IPS-20b (cell line): ENCODE measurements around the gene KRTAP9-9.
"Not testable (repeated sequence)": the region's sequence is repeated elsewhere in the genome, so short reads cannot be mapped to it uniquely, and the experiment has no call there.

Experiments used
- H3K27ac ChIP-seq: one replicate; pipeline ENCODE4 v1.5.1; 2013; ENCODE audit warnings: low read length
- H3K27me3 ChIP-seq: 2 replicates; pipeline ENCODE4 v1.6.1; 2013; ENCODE audit warnings: mild to moderate bottlenecking, low read length, inconsistent platforms; ENCODE audit not compliant: insufficient read depth
- H3K36me3 ChIP-seq: 2 replicates; pipeline ENCODE4 v1.6.1; 2013; ENCODE audit warnings: low read depth, mild to moderate bottlenecking, inconsistent platforms, low read length, moderate library complexity; ENCODE audit not compliant: insufficient read depth
- H3K4me1 ChIP-seq: 2 replicates; pipeline ENCODE4 v1.6.1; 2013; ENCODE audit warnings: mild to moderate bottlenecking, control low read depth, inconsistent platforms, low read length, moderate library complexity; ENCODE audit not compliant: insufficient read depth
- H3K4me3 ChIP-seq: 2 replicates; pipeline ENCODE4 v1.5.1; 2013; ENCODE audit warnings: mild to moderate bottlenecking, low read length, inconsistent platforms
- H3K9ac ChIP-seq: 2 replicates; pipeline ENCODE4 v1.6.1; 2013; ENCODE audit warnings: low read depth, mild to moderate bottlenecking, inconsistent platforms, low read length, moderate library complexity
- H3K9me3 ChIP-seq: 2 replicates; pipeline ENCODE4 v1.6.1; 2013; ENCODE audit warnings: mild to moderate bottlenecking, low read depth, low read length, inconsistent platforms; ENCODE audit not compliant: insufficient read depth

The KRTAP9-9 gene

DNA sequence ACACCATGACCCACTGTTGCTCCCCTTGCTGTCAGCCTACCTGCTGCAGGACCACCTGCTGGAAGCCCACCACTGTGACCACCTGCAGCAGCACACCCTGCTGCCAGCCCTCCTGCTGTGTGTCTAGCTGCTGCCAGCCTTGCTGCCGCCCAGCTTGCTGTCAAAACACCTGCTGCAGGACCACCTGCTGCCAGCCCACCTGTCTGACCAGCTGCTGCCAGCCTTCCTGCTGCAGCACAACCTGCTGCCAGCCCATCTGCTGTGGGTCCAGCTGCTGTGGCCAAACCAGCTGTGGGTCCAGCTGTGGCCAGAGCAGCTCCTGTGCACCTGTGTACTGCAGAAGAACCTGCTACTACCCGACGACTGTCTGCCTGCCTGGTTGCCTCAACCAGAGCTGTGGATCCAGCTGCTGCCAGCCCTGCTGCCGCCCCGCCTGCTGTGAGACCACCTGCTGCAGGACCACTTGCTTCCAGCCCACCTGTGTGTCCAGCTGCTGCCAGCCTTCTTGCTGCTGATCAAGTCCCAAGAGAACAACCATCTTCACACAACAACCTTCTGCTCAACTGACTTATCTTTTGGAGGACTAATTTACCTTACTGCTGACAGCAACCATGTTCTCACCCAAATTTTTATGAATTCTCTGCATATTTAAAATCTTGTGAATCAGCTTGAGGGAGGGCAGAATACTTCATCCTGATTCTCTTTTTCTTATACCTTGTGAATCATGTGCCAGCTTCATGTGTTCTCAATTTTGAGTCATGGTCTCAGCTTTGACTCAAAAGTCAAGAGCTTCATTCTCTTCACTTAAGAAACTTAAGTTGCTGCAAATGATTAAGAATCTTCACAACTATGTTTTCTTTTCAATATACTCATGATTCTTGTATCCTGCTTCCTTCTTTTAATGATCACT lies at the start of gene KRTAP9-9:
Gene KRTAP9-9 (plus strand): TSS at position 4 of the 910 bp plus-strand sequence.
- not testable (repeated sequence) for H3K27me3 ChIP-seq, H3K9me3 ChIP-seq, H3K27ac ChIP-seq, H3K4me1 ChIP-seq, H3K9ac ChIP-seq, H3K4me3 ChIP-seq, H3K36me3 ChIP-seq

DNA sequence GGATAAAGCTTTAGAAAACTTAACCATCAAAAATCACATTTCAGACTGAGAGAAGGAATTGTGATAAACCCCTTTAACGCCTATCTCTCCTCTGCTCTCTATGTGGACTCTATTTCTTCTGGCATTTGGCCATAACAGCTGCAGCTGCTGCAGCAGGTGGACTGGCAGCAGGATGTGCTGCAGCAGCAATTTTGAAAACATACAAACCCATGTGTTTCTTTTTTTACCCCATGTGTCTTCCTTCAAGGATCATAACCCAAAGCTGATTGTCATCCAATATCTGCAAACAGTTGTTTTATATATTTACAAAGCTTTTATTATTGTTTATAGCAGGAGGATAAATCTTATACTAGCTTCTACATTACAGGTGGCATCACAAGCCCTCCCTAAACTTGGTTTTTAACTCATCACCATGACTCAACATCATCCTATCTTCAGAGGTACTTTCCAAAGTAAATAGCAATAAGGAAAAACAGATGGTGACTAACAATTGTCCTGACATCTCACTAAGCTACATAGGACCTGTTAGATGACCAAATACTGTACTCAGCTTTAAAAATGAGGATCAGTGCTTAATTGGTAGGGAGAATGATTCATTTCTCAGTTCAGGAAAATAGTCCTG lies 43.2 kb upstream of the KRTAP9-9 start:
- Histone ChIP-seq H3K27ac (no peak overlapping the region), H3K27me3 (no peaks in the 10 kb centered on the region), H3K36me3 (no peaks in the 10 kb centered on the region), H3K4me3 (no peak overlapping the region), H3K9ac (no peak overlapping the region), H3K9me3 (peaks cover 4% of the 10 kb centered on the region; the same call in 1 of the 2 replicates), H3K4me1 (no peaks in the 10 kb centered on the region)

DNA sequence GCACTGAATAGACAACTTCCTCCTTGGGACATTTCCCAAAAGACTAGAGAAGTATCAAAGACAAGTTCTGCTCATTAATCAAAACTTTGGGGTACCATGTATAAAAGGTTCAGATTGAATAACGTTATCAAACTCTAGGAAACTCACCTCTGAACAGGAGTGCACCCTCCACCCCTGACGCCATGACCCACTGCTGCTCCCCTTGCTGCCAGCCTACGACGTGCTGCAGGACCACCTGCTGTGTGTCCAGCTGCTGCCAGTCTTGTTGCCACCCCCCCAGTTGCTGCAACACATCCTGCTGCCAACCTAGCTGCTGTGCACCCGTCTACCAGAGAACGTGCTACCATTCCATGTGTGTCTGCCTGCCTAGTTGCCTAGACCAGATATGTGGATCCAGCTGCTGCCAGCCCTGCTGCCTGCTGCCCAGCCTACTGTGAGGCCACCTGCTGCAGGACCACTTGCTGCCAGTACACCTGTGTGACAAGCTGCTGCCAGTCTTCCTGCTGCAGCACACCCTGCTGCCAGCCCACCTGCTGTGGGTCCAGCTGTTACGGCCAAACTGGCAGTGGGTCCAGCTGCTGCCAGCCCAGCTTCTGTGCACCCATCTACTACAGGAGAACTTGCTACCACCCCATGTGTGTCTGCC lies 42.5 kb upstream of the KRTAP9-9 start:
- no peaks in the 10 kb centered on the region for H3K36me3 ChIP-seq

DNA sequence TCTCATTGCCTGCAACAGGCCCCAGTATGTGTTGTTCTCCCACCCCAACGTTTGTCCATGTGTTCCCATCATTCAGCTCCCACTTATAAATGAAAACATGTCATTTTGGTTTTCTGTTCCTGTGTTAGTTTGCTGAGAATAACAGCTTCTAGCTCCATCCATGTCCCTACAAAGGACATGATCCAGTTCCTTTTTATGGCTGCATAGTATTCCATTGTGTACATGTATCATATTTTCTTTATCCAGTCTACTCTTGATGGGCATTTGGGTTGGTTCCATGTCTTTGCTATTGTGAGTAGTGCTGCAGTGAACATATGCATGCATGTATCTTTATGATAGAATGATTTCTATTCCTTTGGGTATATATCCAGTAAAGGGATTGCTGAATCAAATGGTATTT lies 39.5 kb upstream of the KRTAP9-9 start:
- no peaks in the 10 kb centered on the region for H3K4me1 ChIP-seq
- no peaks in the 10 kb centered on the region for H3K9me3 ChIP-seq
- no peak overlapping the region for H3K4me3 ChIP-seq
- no peak overlapping the region for H3K9ac ChIP-seq
- no peak overlapping the region for H3K27ac ChIP-seq
- H3K27me3 ChIP-seq, result no peaks in the 10 kb centered on the region
- no peaks in the 10 kb centered on the region for H3K36me3 ChIP-seq

More for the DNA sequence above, 42.5 kb upstream of the KRTAP9-9 start:
- Histone ChIP-seq H3K27ac (no peak overlapping the region), H3K27me3 (no peaks in the 10 kb centered on the region), H3K4me3 (no peak overlapping the region), H3K9me3 (no peaks in the 10 kb centered on the region), H3K9ac (no peak overlapping the region), H3K4me1 (no peaks in the 10 kb centered on the region)

DNA sequence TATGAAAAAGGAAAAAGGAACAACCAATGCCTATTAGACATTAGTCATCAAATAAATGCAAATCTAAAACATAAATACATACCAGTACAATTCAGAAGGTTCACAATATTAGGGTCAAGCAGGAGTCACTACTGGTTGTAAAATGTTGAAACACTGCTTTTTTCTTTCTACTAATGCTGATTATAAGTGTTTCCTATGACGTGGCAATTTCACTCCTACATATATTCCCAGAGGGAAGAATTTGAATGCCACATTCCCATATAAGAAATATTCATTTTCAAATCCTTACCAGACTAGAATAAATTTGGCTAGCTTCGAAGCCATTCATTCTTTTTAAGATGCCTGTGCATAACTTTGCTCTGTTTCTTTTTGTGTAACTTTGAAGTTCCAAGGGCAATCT lies 31.4 kb upstream of the KRTAP9-9 start:
- no peak overlapping the region for H3K4me3 ChIP-seq
- no peak overlapping the region for H3K9ac ChIP-seq
- H3K4me1 ChIP-seq, result no peaks in the 10 kb centered on the region
- no peak overlapping the region for H3K27ac ChIP-seq
- H3K36me3 ChIP-seq, result no peaks in the 10 kb centered on the region
- H3K9me3 ChIP-seq, result no peaks in the 10 kb centered on the region
- no peaks in the 10 kb centered on the region for H3K27me3 ChIP-seq

DNA sequence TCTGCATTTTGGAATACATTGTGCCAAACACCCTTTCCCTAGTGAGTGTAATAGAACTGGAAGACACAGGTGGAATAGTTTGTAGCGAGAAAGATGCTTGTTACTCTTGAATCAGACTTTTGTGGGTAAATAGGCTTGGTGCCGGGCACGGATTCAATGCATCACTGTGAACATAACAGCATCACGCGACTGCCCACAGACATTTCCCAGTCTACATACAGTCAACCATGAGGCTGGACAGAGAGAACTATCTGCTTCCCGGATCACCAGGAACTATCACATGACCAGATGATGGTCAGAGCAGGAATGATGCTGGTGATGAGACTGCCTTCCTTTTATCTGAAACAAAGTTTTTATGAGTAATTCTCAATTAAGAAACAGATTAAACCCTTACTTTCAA lies 29.1 kb upstream of the KRTAP9-9 start:
- H3K36me3 ChIP-seq, result no peaks in the 10 kb centered on the region
- no peaks in the 10 kb centered on the region for H3K4me1 ChIP-seq
- H3K9me3 ChIP-seq, result no peaks in the 10 kb centered on the region
- no peak overlapping the region for H3K4me3 ChIP-seq
- no peaks in the 10 kb centered on the region for H3K27me3 ChIP-seq
- no peak overlapping the region for H3K9ac ChIP-seq
- H3K27ac ChIP-seq, result no peak overlapping the region

DNA sequence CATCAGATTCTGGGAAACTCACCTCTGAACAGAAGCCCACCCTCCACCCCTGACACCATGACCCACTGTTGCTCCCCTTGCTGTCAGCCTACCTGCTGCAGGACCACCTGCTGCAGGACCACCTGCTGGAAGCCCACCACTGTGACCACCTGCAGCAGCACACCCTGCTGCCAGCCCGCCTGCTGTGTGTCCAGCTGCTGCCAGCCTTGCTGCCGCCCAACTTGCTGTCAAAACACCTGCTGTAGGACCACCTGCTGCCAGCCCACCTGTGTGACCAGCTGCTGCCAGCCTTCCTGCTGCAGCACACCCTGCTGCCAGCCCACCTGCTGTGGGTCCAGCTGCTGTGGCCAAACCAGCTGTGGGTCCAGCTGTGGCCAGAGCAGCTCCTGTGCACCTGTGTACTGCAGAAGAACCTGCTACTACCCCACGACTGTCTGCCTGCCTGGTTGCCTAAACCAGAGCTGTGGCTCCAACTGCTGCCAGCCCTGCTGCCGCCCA lies 28.5 kb upstream of the KRTAP9-9 start, which contains the start of gene KRTAP9-2:
Gene KRTAP9-2 (plus strand): TSS at position 51 of the 498 bp plus-strand sequence. CDS start 7 bp downstream, at position 58.
- not testable (repeated sequence) for H3K9ac ChIP-seq, H3K27ac ChIP-seq, H3K36me3 ChIP-seq, H3K9me3 ChIP-seq, H3K27me3 ChIP-seq, H3K4me1 ChIP-seq, H3K4me3 ChIP-seq

DNA sequence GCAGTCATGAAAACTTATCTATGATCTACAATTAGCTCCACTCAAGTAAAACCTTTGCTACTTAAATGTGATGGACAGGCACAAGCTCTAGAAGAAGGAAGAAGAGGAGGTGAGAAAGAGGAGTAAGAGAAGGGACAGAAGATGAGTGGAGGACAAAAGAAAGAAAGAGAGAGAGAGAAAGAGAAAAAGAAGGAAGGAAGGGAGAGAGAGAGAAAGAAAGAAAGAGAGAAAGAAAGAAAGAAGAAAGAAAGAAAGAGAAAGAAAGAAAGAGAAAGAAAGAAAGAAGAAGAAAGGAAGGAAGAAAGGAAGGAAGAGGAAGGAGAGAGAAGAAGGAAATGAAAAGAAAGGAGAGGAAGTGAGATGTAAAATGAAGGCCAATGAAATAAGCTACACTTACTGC lies 25.1 kb upstream of the KRTAP9-9 start:
- Histone ChIP-seq H3K27me3 (no peaks in the 10 kb centered on the region), H3K36me3 (no peaks in the 10 kb centered on the region), H3K27ac (no peak overlapping the region), H3K9me3 (no peaks in the 10 kb centered on the region), H3K4me3 (no peak overlapping the region), H3K9ac (no peak overlapping the region), H3K4me1 (no peaks in the 10 kb centered on the region)

DNA sequence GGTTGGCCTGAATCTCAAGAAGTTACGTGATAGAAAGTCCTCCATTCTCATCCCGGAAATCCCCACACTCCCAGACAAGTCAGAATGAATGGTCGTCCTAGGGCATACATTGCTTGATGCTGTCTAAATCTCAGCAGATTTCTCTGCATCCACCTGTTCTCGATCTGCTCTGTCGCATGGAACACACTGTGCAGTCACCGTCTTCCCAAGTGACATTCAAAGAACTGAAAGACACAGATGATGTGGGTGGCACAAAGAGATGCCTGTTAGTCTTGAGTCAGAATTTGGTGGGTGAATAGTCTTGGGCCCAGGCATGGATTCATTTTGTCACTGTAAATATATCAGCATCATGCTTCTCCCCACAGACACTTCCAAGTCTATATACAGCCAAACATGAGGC lies 23.5 kb upstream of the KRTAP9-9 start:
- no peak overlapping the region for H3K27ac ChIP-seq
- no peaks in the 10 kb centered on the region for H3K27me3 ChIP-seq
- no peaks in the 10 kb centered on the region for H3K36me3 ChIP-seq
- H3K4me3 ChIP-seq, result no peak overlapping the region
- no peaks in the 10 kb centered on the region for H3K4me1 ChIP-seq
- H3K9me3 ChIP-seq, result no peaks in the 10 kb centered on the region
- H3K9ac ChIP-seq, result no peak overlapping the region

DNA sequence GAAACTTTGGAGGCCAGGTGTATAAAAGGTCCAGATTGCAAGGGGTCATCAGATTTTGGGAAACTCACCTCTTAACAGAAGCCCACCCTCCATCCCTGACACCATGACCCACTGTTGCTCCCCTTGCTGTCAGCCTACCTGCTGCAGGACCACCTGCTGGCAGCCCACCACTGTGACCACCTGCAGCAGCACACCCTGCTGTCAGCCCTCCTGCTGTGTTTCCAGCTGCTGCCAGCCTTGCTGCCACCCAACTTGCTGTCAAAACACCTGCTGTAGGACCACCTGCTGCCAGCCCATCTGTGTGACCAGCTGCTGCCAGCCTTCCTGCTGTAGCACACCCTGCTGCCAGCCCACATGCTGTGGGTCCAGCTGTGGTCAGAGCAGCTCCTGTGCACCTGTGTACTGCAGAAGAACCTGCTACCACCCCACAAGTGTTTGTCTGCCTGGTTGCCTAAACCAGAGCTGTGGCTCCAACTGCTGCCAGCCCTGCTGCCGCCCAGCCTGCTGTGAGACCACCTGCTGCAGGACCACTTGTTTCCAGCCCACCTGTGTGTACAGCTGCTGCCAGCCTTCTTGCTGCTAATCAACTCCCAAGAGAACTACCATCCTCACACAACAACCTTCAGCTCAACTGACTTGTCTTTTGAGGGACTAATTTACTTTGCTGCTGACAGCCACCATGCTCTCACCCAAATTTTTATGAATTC lies 22.6 kb upstream of the KRTAP9-9 start, which contains the start of gene KRTAP9-3:
Gene KRTAP9-3 (plus strand): TSS at position 51 of the 707 bp plus-strand sequence. CDS start 53 bp downstream, at position 104.
- H3K27me3 ChIP-seq, H3K4me1 ChIP-seq, H3K27ac ChIP-seq, H3K36me3 ChIP-seq, H3K4me3 ChIP-seq, H3K9me3 ChIP-seq, H3K9ac ChIP-seq: not testable (repeated sequence)

DNA sequence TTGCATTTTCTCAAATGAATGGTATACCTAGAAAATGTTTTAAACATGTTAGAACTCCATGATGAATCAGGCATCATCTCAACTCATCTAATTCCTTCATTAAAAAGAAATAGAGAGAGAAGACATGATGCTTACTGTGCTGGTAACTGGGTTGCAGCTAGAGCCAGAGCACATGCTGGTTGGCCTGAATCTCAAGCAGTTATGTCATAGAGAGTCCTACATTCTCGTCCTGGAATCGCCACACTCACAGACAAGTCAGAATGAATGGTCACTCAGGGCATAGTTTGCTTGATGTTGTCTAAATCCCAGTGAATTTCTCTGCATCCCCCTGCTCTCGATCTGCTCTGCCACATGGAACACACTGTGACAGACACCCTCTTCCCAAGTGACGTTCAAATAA lies 18.1 kb upstream of the KRTAP9-9 start:
- H3K9me3 ChIP-seq, H3K4me3 ChIP-seq, H3K9ac ChIP-seq, H3K36me3 ChIP-seq, H3K27ac ChIP-seq, H3K4me1 ChIP-seq, H3K27me3 ChIP-seq: not testable (repeated sequence)
